Large intestine (tissue), 3 donors: ENCODE measurements around the gene DHDH. TPM values are rescaled to one million over a fixed set of nuclear protein-coding genes. Genes with fewer than 3 reads are reported as not detected.
A peak's percentile ranks its signal among the peaks of the same experiment; 100 is the strongest.

ENCODE experiments used
- DNase-seq, 2 donors: peaks; one replicate each; pipeline versions ENCODE4 v3.0.0 to v3.0.0-alpha.2; 2013
- H3K27ac ChIP-seq: one replicate; pipeline ENCODE4 v1.5.1; 2013; ENCODE audit warnings: low read length
- H3K27me3 ChIP-seq: 2 replicates; pipeline ENCODE4 v1.6.1; 2013; ENCODE audit warnings: low read length; ENCODE audit not compliant: control insufficient read depth, insufficient read depth
- H3K36me3 ChIP-seq: 2 replicates; pipeline ENCODE4 v1.6.1; 2013; ENCODE audit warnings: low read length; ENCODE audit not compliant: control insufficient read depth, insufficient read depth
- H3K4me1 ChIP-seq: one replicate; pipeline ENCODE4 v1.6.1; 2013; ENCODE audit warnings: low read length; ENCODE audit not compliant: control insufficient read depth, insufficient read depth
- H3K4me3 ChIP-seq: one replicate; pipeline ENCODE4 v1.5.1; 2013; ENCODE audit warnings: low read length
- H3K9me3 ChIP-seq: one replicate; pipeline ENCODE4 v1.6.1; 2013; ENCODE audit warnings: mild to moderate bottlenecking, low read depth, low read length, moderate library complexity; ENCODE audit not compliant: control insufficient read depth
- WGBS: methylation state at CpG from one replicate; pipeline ENCODE4 v1.1.5; 2013; ENCODE audit warnings: low lambda C conversion rate; ENCODE audit not compliant: insufficient coverage; 5-methylcytosine and 5-hydroxymethylcytosine counted together
- polyA plus RNA-seq: library from polyadenylated mRNA; unstranded; fragments of 120-200 nt; gene quantifications from one replicate; pipeline ENCODE4 v1.2.1, GENCODE V29; 2013

DHDH gene
- polyA plus RNA-seq, 1 donor = 5.2 TPM

- peak overlapping the region; percentile 91 for H3K4me3 ChIP-seq
- peaks cover 25% of the 10 kb centered on the region for H3K4me1 ChIP-seq
- H3K27ac ChIP-seq = peak overlapping the region; percentile 79
- DNase-seq = peak; percentile 68 to 79
- no CpG with 5 or more reads among the region's 36 CpGs for WGBS
- H3K36me3 ChIP-seq = peaks cover 42% of the 10 kb centered on the region
- peaks cover 13% of the 10 kb centered on the region for H3K9me3 ChIP-seq
- no peaks in the 10 kb centered on the region for H3K27me3 ChIP-seq
Measured at GRCh38 chr19:48965806-48966540, 32.5 kb downstream of the DHDH start.

GRCh38 chr19:48966541-48967345, 33.2 kb downstream of the DHDH start:
- DNase-seq = no peak
- Histone ChIP-seq H3K27ac (peak overlapping the region; percentile 79), H3K4me1 (peaks cover 17% of the 10 kb centered on the region), H3K9me3 (peaks cover 13% of the 10 kb centered on the region), H3K4me3 (peak overlapping the region; percentile 91), H3K27me3 (no peaks in the 10 kb centered on the region), H3K36me3 (peaks cover 42% of the 10 kb centered on the region)
- no CpG with 5 or more reads among the region's 10 CpGs for WGBS

DNA sequence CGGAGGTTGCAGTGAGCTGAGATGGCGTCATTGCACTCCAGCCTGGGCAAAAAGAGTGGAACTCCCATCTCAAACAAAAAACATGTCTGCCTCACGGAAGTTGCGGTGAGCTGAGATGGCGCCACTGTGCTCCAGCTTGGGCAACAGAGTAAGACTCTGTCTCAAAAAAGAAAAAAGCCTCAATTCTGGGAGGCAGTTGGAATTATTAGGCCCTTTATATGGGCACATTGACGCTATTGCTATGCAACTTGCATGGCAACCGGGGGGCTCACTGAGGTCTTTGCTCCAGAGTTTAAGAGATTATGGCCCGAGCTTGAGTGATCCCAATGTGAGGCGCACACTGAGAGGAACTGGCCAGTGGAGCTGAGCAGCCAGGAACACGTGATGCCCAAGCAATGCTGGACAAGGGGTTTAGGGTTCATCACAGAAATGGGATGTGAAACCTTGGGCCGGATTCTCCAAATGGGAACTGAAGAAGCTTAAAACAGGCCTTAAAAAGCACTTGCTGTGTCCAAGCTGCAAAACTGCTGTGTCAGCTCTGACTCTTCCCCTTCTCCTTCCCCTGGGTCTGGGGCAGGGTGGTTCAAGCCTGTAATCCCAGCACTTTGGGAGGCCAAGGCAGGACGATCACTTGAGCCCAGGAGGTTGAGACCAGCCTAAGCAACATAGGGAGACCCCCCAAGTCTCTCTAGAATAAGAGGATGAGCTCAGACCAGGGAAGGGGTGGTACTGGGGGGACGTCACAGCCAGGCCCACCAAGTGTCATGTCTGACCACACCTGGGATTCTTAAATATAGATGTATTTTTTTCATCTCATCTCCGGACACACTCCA, 34.1 kb downstream of the DHDH start:
- no CpG with 5 or more reads among the region's 14 CpGs for WGBS
- peak overlapping the region; percentile 79 for H3K27ac ChIP-seq
- peaks cover 12% of the 10 kb centered on the region for H3K4me1 ChIP-seq
- DNase-seq = peak; percentile 70 to 85
- H3K9me3 ChIP-seq = peaks cover 13% of the 10 kb centered on the region
- peaks cover 46% of the 10 kb centered on the region for H3K36me3 ChIP-seq
- no peaks in the 10 kb centered on the region for H3K27me3 ChIP-seq
- H3K4me3 ChIP-seq = peak overlapping the region; percentile 91

DNA sequence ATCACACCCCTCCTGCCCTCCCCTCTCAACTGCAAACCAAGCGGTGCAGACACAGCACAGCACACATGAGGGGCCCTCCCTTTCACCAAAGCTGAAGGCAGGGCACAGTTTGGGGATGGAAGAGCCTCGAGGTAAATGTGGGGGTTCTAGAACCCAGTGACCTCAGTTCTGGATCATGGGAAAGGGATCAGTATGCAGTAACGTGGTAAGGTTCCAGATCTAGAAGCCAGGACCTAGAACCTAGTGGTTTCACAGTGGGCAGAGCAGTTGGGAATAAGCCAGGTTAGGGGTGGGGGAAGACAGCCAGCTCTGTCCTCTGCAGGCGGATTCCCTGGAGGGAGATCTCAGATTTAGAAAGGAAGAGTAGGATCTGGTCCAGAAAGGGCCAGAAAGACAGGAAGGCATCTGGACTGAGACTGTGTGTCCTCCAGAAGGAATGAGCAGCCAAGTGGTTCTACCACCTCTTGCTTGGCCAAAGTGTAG, 34.7 kb downstream of the DHDH start:
- peak overlapping the region; percentile 79 for H3K27ac ChIP-seq
- peaks cover 13% of the 10 kb centered on the region for H3K9me3 ChIP-seq
- no peak overlapping the region for H3K4me3 ChIP-seq
- WGBS = no CpG with 5 or more reads among the region's 4 CpGs
- H3K27me3 ChIP-seq = no peaks in the 10 kb centered on the region
- H3K36me3 ChIP-seq = peaks cover 52% of the 10 kb centered on the region
- peak in 1 of 2 donors; percentile 44 for DNase-seq
- H3K4me1 ChIP-seq = peaks cover 12% of the 10 kb centered on the region

DNA sequence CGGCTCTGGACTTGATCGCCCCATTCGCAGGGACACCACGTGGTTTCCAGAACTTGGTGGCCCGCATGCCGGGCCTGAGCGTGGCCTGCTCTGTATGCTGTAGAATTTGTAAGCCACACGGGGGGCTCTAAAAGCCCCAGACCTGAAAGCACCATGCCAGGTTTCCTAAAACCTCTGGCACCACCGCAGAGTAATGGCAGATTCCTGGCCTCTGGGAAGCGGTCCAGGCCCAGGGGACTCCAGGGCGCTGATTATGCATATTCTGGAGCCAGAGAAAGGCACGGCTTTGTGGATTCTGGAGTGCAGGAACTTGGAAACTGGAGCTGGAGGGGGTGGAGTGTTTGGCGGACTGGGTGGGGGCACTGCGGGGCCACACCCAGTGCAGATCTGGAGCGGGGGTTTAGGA, 35.3 kb downstream of the DHDH start:
- Histone ChIP-seq H3K27me3 (no peaks in the 10 kb centered on the region), H3K4me1 (peaks cover 11% of the 10 kb centered on the region), H3K36me3 (peaks cover 56% of the 10 kb centered on the region), H3K27ac (no peak overlapping the region), H3K4me3 (no peak overlapping the region), H3K9me3 (peaks cover 13% of the 10 kb centered on the region)
- DNase-seq = no peak
- no CpG with 5 or more reads among the region's 15 CpGs for WGBS

DNA sequence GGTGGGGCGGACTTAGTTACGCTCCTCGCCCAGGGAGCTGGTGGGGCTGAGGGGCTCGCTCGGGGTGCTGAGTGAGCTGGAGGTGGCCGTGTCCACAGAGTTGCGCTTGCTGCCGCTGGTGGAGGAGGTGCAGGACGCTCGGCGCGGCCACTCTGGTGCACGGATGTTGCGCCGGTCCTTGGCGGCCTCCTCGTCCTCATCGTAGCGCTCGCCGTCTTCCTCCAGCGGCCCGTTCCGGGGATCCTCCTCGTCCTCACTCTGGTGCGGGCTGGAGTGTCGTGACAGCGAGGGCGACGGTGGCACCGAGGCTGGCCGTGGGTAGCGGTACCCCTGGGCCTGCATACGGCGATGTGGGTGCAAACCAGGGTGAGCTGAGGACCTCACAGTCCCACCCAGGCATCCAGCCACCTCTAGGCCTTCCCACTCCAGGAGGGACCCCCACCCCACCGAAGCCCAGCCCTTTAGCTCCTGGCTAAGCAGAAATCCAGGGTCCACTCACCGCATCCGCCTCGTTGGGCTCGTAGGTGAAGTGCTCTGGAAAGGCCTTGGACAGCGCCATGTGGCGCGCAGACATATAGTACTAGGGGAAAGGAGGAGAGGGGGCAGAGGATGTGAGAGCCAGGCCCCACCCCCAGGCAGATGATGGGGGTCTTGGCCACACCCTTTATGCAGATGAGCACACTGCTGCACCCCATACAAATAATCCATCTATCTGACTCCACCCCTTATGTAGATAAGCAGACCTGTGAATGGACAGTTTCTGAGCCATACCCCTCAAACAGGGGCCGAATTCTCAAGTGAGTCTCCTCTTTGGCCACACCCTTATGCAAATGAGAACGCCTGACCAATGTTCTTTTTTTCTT, 36.0 kb downstream of the DHDH start:
- WGBS = no CpG with 5 or more reads among the region's 45 CpGs
- Histone ChIP-seq H3K4me1 (peaks cover 5% of the 10 kb centered on the region), H3K36me3 (peaks cover 63% of the 10 kb centered on the region)

DNA sequence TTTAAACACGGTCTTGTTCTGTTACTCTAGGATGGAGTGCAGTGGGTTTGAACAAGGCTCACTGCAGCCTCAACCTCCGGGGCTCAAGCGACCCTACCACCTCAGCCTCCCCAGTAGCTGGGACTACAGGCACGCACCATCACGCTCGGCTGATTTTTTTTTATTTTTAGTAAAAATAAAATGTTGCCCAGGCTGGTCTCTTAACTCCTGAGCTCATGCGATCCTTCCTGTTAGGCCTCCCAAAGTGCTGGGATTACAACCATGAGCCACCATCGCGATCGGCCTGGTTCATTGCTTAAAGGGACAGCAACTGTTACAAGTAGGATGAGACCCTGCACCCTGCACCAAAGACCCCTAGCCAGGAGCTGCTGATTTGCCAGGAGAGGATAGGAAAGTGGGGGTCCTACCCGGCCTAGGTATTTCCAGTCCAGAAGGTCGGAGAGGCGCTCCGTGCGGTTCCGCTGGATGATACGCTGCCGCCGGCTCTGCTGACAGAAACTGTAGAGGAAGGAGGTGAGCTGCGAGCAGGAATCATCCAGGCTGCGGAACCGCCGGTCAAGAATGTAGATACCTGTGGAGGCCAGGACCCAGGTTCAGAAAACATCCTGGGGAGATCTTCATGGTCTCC, 36.8 kb downstream of the DHDH start:
- no peak for DNase-seq
- H3K36me3 ChIP-seq = peaks cover 67% of the 10 kb centered on the region
- 100% methylated on average over 4 of the region's 23 CpGs for WGBS

More for the DNA sequence above, 36.0 kb downstream of the DHDH start:
- no peak for DNase-seq
- Histone ChIP-seq H3K9me3 (peaks cover 13% of the 10 kb centered on the region), H3K27me3 (no peaks in the 10 kb centered on the region), H3K27ac (no peak overlapping the region), H3K4me3 (no peak overlapping the region)

GRCh38 chr19:48970923-48971395, 37.5 kb downstream of the DHDH start:
- Histone ChIP-seq H3K36me3 (peaks cover 64% of the 10 kb centered on the region), H3K4me1 (peaks cover 2% of the 10 kb centered on the region), H3K4me3 (no peak overlapping the region), H3K27me3 (no peaks in the 10 kb centered on the region), H3K27ac (no peak overlapping the region), H3K9me3 (peaks cover 10% of the 10 kb centered on the region)
- peak; percentile 76 to 79 for DNase-seq
- WGBS = no CpG with 5 or more reads among the region's 19 CpGs

More for the DNA sequence above, 36.8 kb downstream of the DHDH start:
- Histone ChIP-seq H3K27ac (no peak overlapping the region), H3K4me3 (no peak overlapping the region), H3K9me3 (peaks cover 10% of the 10 kb centered on the region), H3K4me1 (peaks cover 2% of the 10 kb centered on the region), H3K27me3 (no peaks in the 10 kb centered on the region)
